ENCODE results near the gene PLXND1. TPM values are rescaled to one million over a fixed set of nuclear protein-coding genes. Genes with fewer than 3 reads are reported as not detected.

The PLXND1 gene
- total RNA-seq, 1 experiment from 2014 or later: 47.3 TPM

DNA sequence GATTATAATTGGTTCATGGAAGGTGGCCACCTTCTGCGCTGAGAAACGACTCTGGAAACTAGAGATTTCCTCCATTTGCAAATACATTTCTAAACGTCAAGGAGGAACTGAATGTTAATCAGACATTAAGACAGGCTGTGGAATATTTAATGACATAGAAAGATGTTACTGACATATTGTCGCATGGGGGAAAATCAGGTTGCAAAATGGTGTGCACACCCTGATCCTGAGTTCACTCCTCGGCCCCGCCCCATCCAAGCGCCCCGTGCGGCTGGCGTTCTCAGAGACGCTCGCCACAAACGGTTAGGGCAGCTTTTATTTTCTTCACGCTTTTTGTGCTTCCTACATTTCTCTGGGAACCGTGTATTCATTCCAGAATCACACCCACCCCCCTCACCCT lies 52.8 kb downstream of the PLXND1 start:
- RAD21 ChIA-PET (ENCODE audit: low non-redundant PET in 1 of 2, low total read pairs in 2 of 2, uncharacterized antibody in 2 of 2, unreplicated experiment in 2 of 2): no interaction called here
- POLR2A ChIA-PET: no interaction called here
- Histone ChIP-seq H3K4me3 (replicated peaks in 1 of 2; ENCODE audit: low read depth in 1 of 2, low read length in 2 of 2) (no peak overlapping the region), H3K36me3 (ENCODE audit: control insufficient read depth in 1 of 2, insufficient read depth in 2 of 2, low read length in 2 of 2) (no peaks in the 10 kb centered on the region), H4K20me1 (ENCODE audit: insufficient read depth) (no peaks in the 10 kb centered on the region), H3K27me3 (ENCODE audit: insufficient read depth, low read length) (no peaks in the 10 kb centered on the region), H2AFZ (ENCODE audit: low read depth, low read length, poor library complexity, severe bottlenecking) (no peak overlapping the region), H3K4me1 (ENCODE audit: control insufficient read depth in 1 of 2, insufficient read depth in 2 of 2, low read length in 2 of 2) (peaks cover 0 to 6% of the 10 kb centered on the region in 2 experiments; a peak in 1 of 4 replicates), H3K9me2 (ENCODE audit: insufficient read depth) (no peaks in the 10 kb centered on the region), H3K4me2 (ENCODE audit: low read length) (0 out of 2 replicates have a peak overlapping the region, but pooled peaks have one; percentile 11), H3K79me2 (ENCODE audit: insufficient read depth, low read length) (no peaks in the 10 kb centered on the region), H3K27ac (ENCODE audit: low read depth, low read length) (no peak overlapping the region), H3K9ac (ENCODE audit: low read length) (no peak overlapping the region), H3K9me3 (ENCODE audit: control insufficient read depth in 1 of 2, insufficient read depth in 1 of 2, low read depth in 1 of 2, low read length in 2 of 2) (no peaks in the 10 kb centered on the region)
- DNase-seq (ENCODE audit: low read depth, low spot score): no peak
- CTCF ChIA-PET: no interaction called here
- ATAC-seq: peak; percentile 59
- intact Hi-C loops (cut with micrococcal nuclease): no loop called here
- no TSS peak for BruUV-seq (replicated peaks)
- TF ChIP-seq POLR2AphosphoS5 (IDR thresholded peaks at IDR 0.05; ENCODE audit: low read depth, low read length) (no peak), YY1 (IDR thresholded peaks at IDR 0.05; ENCODE audit: extremely low read depth, insufficient replicate concordance, low read depth, low read length) (no peak), FOSL1 (IDR thresholded peaks at IDR 0.05; ENCODE audit: low read depth) (no peak)

DNA sequence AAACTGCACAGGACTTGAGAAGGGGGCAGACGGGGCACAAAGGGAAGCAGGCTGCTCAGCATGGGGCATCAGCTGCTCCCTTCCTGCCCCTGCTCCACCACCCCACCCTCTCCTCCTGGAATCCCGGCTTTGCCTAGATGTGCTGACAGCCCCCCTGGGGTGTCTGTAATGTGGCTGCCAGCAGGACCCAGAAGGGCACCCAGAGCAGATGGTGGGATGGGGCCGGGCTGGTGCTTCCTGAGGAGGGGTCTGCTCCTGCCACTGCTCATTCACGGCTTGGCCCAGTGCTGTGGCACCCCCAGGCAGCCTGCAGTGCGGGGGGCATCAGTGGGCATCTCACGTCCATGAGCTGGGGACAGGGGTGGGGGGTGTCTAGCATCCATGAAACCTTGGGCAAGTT lies 53.3 kb downstream of the PLXND1 start:
- H2AFZ ChIP-seq (ENCODE audit: low read depth, low read length, poor library complexity, severe bottlenecking): no peak overlapping the region
- H3K27me3 ChIP-seq (ENCODE audit: insufficient read depth, low read length): no peaks in the 10 kb centered on the region
- H3K4me3 ChIP-seq (replicated peaks in 1 of 2; ENCODE audit: low read depth in 1 of 2, low read length in 2 of 2): no peak overlapping the region
- ChIA-PET CTCF (no interaction called here), POLR2A (no interaction called here), RAD21 (ENCODE audit: low non-redundant PET in 1 of 2, low total read pairs in 2 of 2, uncharacterized antibody in 2 of 2, unreplicated experiment in 2 of 2) (no interaction called here)
- TF ChIP-seq, protein P1, sequence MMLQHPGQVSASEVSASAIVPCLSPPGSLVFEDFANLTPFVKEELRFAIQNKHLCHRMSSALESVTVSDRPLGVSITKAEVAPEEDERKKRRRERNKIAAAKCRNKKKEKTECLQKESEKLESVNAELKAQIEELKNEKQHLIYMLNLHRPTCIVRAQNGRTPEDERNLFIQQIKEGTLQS (IDR thresholded peaks at IDR 0.05): no peak
- TF ChIP-seq SIN3A (IDR thresholded peaks at IDR 0.05; ENCODE audit: low read depth) (no peak), FOSL1 (IDR thresholded peaks at IDR 0.05; ENCODE audit: low read depth) (no peak), ZFX (IDR thresholded peaks at IDR 0.05) (no peak)
- TF ChIP-seq, protein P2, sequence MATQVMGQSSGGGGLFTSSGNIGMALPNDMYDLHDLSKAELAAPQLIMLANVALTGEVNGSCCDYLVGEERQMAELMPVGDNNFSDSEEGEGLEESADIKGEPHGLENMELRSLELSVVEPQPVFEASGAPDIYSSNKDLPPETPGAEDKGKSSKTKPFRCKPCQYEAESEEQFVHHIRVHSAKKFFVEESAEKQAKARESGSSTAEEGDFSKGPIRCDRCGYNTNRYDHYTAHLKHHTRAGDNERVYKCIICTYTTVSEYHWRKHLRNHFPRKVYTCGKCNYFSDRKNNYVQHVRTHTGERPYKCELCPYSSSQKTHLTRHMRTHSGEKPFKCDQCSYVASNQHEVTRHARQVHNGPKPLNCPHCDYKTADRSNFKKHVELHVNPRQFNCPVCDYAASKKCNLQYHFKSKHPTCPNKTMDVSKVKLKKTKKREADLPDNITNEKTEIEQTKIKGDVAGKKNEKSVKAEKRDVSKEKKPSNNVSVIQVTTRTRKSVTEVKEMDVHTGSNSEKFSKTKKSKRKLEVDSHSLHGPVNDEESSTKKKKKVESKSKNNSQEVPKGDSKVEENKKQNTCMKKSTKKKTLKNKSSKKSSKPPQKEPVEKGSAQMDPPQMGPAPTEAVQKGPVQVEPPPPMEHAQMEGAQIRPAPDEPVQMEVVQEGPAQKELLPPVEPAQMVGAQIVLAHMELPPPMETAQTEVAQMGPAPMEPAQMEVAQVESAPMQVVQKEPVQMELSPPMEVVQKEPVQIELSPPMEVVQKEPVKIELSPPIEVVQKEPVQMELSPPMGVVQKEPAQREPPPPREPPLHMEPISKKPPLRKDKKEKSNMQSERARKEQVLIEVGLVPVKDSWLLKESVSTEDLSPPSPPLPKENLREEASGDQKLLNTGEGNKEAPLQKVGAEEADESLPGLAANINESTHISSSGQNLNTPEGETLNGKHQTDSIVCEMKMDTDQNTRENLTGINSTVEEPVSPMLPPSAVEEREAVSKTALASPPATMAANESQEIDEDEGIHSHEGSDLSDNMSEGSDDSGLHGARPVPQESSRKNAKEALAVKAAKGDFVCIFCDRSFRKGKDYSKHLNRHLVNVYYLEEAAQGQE (IDR thresholded peaks at IDR 0.05; ENCODE audit: low read depth): no peak
- TF ChIP-seq, protein P3, sequence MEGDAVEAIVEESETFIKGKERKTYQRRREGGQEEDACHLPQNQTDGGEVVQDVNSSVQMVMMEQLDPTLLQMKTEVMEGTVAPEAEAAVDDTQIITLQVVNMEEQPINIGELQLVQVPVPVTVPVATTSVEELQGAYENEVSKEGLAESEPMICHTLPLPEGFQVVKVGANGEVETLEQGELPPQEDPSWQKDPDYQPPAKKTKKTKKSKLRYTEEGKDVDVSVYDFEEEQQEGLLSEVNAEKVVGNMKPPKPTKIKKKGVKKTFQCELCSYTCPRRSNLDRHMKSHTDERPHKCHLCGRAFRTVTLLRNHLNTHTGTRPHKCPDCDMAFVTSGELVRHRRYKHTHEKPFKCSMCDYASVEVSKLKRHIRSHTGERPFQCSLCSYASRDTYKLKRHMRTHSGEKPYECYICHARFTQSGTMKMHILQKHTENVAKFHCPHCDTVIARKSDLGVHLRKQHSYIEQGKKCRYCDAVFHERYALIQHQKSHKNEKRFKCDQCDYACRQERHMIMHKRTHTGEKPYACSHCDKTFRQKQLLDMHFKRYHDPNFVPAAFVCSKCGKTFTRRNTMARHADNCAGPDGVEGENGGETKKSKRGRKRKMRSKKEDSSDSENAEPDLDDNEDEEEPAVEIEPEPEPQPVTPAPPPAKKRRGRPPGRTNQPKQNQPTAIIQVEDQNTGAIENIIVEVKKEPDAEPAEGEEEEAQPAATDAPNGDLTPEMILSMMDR (IDR thresholded peaks at IDR 0.05 in 2 of 3, conservative IDR thresholded peaks at IDR 0.05 in 1 of 3; ENCODE audit: borderline replicate concordance in 1 of 3, insufficient read depth in 1 of 3, low read depth in 2 of 3, low read length in 2 of 3): no peak
- no TSS peak for BruUV-seq (replicated peaks)
- H3K27ac ChIP-seq (ENCODE audit: low read depth, low read length): no peak overlapping the region
- ATAC-seq (no peak), DNase-seq (ENCODE audit: low read depth, low spot score) (no peak)
- H3K4me1 ChIP-seq (ENCODE audit: control insufficient read depth in 1 of 2, insufficient read depth in 2 of 2, low read length in 2 of 2): peaks cover 0 to 6% of the 10 kb centered on the region in 2 experiments; a peak in 1 of 4 replicates
- H3K79me2 ChIP-seq (ENCODE audit: insufficient read depth, low read length): no peaks in the 10 kb centered on the region
- no peak overlapping the region for H3K4me2 ChIP-seq (ENCODE audit: low read length)
- intact Hi-C loops (cut with micrococcal nuclease): no loop called here
- no peaks in the 10 kb centered on the region for H3K9me2 ChIP-seq (ENCODE audit: insufficient read depth)
- no peaks in the 10 kb centered on the region for H3K9me3 ChIP-seq (ENCODE audit: control insufficient read depth in 1 of 2, insufficient read depth in 1 of 2, low read depth in 1 of 2, low read length in 2 of 2)
- H3K9ac ChIP-seq (ENCODE audit: low read length): no peak overlapping the region
- H3K36me3 ChIP-seq (ENCODE audit: control insufficient read depth in 1 of 2, insufficient read depth in 2 of 2, low read length in 2 of 2): no peaks in the 10 kb centered on the region
- H4K20me1 ChIP-seq (ENCODE audit: insufficient read depth): no peaks in the 10 kb centered on the region

Data from HCT116 (cell line).